OCI-M2 (cell line): ENCODE results near the gene DGKD.

Experiments
- DNase-seq: peaks from one replicate; lab custom pipeline; 2025; ENCODE audit not compliant: unreplicated experiment; lab: John Stamatoyannopoulos, UW

The DGKD gene

DNA sequence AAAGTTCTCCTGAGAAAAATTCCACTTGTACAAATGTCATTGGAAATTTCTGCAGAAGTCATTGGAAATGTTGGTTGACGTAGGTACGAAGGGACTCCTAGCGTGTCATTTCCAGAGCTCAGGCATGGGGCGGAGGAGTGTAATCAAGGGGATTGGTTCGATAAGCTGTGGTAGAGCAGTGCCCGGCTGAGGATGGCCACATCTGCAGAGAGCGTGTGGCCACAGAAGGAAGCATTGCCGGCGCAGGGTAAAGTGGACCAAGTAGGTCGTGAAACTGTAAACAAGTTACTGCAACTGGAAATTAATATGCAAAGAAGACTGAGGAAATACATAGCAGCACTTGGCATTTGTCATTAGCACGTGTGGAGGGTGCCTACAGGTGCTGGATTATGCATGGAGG, 101.8 kb downstream of the DGKD start:
- DNase-seq = no peak

DNA sequence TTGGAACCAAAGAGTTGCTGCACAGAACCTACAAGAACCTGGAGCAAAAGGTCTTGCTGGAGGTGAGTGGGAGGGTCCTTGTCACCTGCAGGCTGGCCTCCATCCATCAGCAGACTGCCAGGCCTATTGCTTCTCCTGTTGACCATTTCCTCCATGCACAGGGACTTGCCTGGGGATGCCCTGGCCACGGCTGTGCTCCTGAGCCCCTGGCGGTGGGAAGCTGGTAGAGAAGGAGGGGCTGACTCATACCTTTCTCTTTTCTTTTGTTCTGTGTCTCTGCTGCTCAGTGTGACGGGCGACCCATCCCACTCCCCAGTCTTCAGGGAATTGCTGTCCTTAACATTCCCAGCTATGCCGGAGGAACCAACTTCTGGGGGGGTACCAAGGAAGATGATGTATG, 102.6 kb downstream of the DGKD start:
- no peak for DNase-seq

DNA sequence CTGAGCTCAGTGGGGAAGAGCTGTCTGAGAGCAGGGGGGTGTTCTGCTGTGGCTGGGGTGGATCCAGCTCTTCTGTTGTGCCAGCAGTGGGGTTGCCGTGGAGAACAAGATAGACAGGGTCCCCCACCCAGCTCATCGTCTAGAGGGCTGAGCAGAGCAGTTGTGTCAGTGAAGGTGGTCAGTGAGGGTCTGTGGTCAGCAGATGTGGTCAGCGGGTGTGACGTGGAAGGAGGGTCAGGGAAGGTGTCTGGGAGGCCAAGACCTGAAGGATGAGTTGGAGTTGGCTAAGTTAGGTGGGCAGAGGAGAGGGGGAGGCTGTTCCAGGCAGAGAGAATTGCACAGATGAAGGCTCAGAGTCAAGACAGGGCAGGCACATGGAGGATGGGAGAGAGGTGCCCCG, 103.1 kb downstream of the DGKD start:
- DNase-seq = no peak

DNA sequence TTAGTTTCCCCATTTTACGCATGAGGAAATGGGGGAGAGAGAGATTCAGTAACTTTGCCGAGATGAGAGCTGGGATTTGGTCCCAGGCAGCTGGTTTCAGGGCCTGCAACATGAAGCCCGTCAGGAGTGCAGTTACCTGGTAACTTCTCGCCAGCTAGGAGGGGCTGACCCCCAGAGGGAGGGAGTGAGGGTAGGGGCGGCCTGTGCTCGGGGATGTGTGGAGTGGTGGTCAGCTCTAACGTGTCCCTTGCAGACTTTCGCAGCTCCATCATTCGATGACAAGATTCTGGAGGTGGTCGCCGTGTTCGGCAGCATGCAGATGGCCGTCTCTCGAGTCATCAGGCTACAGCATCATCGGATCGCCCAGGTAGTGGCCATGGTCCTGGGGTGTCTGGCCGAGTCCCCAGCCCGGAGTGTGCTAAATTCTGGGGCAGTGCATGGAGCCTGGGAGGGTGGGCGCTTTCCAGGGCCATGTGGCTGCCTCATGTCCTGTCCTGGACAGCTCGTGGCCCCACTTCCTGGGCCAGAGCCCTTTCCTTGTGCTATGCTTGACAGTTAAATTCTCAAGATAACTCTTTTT, 103.8 kb downstream of the DGKD start:
- no peak for DNase-seq

DNA sequence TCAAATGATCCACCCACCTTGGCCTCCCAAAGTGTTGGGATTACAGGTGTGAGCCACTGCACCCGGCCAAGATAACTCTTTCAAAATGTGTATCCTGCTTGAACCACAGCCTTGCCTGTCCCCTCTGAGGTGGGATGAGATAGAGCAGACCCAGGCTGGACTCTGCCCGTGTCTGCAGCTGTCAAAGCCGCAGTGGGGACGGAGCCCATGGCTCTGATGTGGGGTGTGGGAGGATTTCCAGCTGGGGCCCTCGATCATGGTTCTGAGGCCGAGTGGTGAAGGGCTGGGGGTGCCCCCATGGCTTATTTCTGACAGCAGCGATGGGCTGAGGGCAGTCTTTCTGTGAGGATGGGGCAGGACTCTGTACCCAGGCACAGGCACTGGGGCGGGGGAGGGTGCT, 104.5 kb downstream of the DGKD start:
- DNase-seq = no peak

DNA sequence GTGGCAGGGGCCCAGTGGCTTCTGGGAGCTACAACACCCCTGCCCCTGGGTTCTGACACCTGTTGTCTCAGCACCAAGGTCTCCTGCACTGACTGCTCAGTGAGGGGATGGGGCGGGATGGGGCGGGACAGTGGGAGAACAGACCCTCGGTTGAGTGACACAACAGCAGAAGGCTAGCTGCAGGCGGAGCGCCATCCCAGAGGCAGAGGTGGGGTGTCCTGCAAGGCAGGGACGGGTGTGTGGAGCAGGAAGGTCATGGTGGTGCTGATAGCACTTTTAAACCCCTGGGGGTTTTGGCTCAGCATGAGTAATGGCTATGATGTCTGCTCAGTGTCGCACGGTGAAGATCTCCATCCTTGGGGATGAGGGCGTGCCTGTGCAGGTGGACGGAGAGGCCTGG, 105.1 kb downstream of the DGKD start:
- no peak for DNase-seq

DNA sequence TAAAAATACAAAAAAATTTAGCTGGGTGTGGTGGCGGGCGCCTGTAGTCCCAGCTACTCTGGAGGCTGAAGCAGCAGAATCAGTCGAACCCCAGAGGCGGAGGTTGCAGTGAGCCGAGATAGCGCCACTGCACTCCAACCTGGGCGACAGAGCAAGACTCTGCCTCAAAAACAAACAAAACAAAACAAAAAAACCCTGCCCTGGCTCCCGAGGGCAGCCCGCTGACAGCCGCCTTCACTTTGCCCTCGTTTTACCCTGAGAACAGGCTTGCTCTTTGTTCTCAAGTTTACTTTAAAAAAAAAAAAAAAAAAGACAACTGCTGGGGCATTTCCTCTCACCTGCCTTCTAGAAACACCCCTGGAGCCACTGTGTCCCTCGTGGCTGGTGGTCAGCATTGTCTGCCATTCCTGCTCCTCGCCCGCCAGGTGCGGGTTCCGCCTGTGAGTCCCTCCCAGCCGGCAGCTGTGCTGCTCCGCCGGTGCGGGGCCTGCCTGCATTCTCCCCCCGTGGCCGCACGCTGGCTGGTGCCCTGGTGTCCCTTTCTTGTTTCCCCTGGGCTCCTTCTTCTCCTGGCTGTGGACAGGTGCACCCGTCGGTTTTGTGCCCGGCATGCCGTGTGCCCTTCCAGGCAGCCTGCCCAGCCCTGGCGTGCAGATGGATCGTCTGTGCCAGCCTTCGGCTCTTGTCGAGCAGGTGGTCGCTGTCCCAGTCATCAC, 106.6 kb downstream of the DGKD start:
- DNase-seq = no peak

DNA sequence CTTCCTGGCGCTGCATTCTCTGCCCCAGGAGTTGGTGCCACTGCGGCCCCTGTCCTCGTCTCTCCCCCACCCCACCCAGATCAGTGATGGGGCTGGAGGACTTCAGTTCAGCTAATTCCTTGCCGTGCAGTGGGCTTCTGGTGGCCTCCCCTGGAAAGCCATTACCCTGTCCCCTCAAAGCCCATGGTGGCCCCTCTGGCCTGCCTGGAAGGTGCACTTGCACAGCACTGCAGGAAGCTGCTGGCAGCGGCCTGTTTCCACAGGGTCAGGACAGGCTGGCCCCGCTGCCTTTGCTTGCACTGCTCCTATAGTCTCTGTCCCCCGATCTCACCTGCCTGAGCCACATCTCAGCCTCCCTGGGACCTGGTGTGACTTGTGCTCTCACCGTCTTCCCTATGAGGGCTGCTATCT, 107.2 kb downstream of the DGKD start:
- DNase-seq = no peak

DNA sequence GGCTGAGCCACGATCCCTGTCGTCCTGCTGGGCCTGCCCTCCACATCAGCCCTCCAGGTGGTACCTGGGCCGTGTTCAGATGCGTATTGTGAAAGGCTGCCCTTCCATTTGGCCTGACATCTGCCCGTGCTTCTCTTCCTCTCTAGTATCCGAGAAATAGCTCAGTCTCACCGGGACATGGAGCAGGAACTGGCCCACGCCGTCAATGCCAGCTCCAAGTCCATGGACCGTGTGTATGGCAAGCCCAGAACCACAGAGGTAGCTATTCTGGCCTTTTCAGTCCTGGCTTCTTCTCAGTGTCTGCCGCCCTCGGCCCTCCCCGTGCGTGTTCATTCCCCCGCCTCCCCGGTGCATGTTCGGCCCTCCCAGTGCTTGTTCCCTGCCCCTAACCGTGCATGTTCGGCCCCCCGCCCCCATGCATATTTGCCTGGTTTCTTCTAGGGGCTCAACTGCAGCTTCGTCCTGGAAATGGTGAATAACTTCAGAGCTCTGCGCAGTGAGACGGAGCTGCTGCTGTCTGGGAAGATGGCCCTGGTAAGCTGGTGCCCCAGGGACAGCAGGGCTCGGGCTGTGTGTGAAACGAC, 108.0 kb downstream of the DGKD start:
- no peak for DNase-seq

DNA sequence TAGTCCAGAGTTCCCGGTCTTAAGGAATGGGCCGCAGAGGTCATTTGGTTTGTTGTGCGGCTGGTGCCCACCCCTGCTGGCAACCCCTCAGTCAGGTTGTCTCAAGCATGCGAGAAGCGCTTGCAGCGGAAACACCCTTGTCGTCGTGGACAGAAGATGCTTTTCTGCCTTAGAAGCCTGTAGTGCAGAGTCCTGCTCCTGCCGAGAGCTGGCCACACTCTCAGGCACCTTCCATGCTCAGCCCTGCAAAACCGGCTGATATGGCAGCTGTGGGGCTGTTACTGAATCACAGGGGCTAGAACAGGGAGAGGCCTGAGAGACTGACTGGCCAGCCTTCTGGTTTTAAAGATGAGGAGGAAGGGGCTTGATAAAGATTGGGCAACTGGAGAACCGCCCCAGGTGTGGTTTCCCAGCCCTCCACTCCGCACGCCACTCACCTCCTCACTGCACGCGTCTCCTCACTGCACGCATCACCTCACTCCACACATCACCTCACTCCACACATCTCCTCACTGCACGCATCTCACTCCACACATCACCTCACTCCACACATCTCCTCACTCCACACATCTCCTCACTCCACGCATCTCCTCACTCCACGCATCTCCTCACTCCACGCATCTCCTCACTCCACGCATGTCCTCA, 108.7 kb downstream of the DGKD start:
- no peak for DNase-seq

DNA sequence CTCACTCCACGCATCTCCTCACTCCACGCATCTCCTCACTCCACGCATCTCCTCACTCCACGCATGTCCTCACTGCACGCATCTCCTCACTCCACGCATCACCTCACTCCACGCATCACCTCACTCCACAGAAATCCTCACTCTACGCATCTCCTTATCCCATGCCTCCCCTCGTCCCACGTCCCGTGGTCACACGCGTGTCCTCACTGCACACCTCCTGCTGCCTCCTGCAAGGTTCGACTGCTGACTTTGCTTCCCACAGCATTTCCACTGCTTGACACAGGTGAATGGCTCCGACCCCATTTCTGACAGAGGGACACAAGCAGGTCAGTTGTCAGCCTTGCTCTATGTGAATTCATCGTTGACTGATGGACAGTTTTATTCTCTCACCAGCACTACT, 109.3 kb downstream of the DGKD start:
- DNase-seq = no peak

DNA sequence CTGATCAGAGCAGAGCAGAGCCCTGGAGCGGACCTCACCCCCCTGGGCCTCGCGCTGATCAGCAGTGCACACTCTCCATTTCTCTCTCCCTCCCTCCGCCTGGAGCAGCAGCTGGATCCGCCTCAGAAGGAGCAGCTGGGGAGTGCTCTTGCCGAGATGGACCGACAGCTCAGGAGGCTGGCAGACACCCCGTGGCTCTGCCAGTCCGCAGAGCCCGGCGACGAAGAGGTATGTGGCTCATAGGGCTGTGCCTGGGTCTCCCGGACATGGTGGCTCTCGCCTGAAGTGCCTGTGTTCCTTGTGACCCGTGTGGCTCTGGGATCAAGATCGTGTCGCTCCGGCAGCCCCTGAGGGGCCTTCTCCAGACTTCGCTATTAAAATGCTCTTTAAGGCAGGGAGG, 109.8 kb downstream of the DGKD start:
- no peak for DNase-seq

DNA sequence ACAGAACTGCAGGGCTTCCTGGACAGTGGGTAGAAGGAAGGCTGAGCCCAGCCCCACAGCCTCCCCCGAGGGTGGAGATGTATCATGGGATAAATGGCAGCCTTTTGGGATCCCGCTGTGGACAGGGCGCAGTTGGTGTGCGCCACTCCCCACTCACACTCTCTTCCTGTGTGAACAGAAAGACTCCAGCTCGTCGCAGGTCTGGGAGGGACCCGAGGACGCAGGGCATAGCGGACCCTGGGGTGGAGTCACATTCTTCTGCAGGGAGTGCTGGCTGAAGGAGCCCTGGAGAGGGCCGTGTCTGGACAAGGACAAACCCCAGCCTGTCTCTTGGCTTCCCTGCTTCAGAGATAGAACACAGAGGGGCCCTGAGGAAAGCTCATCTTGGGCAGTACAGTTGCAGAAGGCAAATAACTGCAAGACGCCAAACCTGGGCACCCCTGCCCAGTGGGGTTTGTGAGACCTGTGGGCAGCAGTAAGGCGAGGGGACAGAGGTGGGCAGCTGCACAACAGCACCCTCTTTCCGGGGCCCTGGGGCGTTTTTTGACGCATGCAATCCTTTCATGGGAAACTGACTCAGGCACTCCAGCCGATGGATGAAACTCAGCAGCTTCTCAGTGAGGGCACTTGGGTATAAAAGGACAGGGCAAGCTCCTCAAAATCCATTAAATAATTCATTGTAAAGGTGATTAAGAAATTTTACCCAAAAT, 110.4 kb downstream of the DGKD start:
- no peak for DNase-seq

DNA sequence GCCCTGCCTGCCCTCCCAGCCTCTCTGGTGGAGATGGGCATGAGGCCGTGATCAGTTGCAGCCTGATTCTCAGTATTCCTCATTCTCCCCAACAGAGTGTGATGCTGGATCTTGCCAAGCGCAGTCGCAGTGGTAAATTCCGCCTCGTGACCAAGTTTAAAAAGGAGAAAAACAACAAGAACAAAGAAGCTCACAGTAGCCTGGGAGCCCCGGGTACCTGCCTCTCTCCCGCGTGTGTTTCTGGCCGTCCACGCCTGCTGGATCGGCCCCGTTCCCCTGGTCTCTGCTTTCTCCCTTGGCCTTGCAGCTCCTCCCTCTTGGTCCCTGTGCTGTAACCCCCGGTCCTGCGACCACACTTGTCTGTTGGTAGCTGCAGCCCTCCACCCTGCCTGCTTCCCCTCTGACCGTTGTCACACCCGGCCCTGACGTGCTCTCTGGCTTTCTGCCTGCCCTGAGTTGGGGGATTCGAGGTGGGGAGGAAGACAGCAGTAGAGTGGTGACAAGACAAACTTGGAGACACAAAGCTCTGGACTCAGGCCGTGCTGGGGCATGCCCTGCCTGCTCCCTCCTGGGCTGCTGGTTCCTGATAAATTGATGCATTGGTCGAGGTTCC, 112.8 kb downstream of the DGKD start:
- no peak for DNase-seq

DNA sequence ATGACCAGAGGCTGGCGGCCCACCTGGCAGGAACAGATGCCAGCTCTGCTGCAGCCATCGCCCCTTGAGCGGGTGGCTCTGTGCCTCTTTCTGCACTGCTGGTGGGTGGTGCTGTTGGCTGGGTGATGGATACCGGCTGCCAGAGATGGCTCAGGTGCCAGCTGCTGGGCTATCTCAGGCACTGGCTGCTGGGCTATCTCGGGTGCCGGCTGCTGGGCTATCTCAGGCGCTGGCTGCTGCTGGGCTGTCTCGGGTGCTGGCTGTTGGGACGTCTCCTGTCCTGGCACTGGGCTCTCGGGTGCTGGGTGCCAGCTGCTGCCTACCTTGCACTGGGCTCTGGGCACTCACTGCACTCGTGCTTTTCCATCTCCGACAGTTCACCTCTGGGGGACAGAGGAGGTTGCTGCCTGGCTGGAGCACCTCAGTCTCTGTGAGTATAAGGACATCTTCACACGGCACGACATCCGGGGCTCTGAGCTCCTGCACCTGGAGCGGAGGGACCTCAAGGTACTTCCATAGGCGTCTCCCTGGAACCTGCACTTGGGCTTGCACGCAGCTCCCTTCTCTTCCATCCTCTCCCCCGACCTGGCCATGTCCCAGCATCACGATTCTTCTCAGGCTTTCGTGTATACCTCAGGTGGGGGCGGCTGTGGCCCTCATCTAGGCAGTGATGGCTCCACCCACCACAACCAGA, 113.9 kb downstream of the DGKD start:
- DNase-seq = no peak

DNA sequence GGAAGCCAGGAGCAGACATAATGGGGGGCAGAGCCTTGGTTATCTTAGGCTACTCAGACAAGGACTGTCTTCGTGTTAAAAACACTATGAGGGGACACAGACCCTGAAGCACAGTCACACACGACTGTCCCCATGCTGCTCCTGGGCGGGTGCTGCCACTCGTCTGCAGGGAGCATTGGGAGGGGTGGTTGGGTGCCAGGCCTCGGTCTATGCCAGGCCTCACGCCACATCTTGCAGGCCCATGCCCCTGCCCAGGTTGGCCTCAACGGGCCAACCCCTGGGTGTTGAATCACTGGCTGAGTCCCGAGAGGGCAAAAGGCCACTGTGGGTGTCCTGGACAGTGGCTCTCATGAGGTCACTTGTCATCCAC, 114.4 kb downstream of the DGKD start:
- no peak for DNase-seq

DNA sequence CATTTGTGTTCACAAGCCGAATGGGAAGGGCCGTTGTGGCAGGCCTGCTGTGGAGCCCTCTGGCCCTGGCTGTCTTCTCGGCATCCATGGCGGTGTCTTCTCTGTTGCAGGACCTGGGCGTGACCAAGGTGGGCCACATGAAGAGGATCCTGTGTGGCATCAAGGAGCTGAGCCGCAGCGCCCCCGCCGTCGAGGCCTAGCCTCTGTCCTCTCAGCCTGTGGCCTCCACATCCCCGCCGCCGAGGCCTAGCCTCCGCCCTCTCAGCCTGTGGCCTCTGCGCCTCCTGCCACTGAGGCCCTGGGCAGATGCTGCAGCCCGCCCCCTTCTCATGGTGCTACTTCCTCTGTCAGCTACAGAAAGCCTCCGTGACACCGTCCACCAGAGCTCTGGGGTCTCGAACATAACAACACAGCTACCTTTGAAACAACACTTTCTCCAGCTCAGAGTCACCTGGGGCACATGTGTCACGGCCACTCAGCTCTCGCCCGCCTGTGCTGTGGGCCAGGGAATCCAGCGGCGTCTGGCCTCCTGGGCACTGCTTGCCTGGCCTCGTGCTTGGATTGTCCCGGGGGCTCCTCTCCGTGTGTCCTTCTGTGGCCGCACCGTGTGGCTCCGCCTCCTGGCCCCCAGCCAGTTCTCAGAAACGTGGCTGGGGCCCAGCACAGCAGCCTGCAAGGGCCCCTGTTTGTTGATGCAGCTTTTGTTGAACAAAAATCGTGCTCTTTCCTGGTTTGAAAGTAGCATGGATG, 115.1 kb downstream of the DGKD start:
- DNase-seq = no peak

DNA sequence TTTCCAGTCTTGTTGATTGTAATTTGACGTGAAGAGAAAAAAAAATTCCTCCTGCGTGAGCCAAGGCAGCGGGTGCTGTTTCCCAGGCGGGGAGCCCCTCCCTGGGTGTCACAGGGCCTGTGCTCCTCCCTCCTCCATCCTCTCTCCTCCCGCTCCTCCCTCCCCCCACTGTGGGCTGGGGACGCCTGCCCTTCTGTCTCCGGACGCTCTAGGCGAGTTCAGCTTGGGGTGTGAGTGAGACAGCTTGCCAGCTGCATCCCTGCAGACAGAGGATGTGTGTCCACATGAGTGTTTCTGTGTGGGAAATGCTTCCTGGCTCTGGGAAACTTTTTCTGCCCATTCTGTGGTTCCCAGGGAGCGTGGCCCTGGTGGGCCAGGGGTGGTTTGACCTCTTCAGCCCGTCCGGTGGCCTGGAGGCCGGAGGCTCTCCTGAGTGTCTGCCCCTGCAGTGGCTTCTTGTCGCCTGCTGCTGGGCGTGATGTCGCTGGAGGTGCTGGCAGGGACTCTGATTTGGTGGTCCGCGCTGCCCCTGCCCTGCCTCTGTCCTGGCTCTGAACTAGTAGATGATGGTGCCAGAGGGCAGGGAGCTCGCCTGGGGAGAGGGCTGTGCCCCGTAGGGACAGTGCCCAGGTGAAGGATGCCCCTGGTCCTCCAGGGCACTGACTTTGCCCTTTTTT, 115.9 kb downstream of the DGKD start:
- no peak for DNase-seq

DNA sequence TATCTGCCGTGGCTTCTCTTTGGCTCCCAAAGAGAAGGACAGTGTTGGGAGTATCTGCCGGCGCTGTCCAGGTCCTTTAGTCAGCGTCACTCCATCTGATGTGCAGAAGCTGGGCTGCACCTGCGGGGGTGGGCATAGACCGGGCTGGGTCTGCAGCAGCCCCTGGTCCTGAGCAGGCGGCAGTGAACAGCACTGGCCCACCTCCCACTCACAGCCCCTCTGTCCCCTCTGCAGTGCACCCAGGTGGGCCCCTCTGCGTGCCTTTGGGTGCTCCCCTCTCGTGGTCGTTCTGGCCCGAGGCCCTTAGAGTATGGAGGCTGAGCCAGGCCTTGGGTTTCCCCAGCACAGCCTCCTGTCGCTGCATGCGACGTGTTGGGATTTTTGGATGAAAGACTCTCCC, 116.5 kb downstream of the DGKD start:
- DNase-seq = no peak
